ENCODE results near the gene PEX5. TPM values are rescaled to one million over a fixed set of nuclear protein-coding genes. Genes with fewer than 3 reads are reported as not detected.

PEX5 gene
- polyA plus RNA-seq, 1 experiment: 13.8 TPM

GRCh38 chr12:7219599-7220243 lies 30.2 kb downstream of the PEX5 start:
- peaks cover 4% of the 10 kb centered on the region for H3K27me3 ChIP-seq (ENCODE audit: control insufficient read depth, insufficient read depth, low read length)
- peak; percentile 33 for DNase-seq (ENCODE audit: low read depth, low spot score)
- no peak overlapping the region for H3K4me3 ChIP-seq (ENCODE audit: low read depth, low read length)
- no peaks in the 10 kb centered on the region for H3K9me3 ChIP-seq (ENCODE audit: control insufficient read depth, insufficient read depth, low read length)
- TF ChIP-seq, protein P1, sequence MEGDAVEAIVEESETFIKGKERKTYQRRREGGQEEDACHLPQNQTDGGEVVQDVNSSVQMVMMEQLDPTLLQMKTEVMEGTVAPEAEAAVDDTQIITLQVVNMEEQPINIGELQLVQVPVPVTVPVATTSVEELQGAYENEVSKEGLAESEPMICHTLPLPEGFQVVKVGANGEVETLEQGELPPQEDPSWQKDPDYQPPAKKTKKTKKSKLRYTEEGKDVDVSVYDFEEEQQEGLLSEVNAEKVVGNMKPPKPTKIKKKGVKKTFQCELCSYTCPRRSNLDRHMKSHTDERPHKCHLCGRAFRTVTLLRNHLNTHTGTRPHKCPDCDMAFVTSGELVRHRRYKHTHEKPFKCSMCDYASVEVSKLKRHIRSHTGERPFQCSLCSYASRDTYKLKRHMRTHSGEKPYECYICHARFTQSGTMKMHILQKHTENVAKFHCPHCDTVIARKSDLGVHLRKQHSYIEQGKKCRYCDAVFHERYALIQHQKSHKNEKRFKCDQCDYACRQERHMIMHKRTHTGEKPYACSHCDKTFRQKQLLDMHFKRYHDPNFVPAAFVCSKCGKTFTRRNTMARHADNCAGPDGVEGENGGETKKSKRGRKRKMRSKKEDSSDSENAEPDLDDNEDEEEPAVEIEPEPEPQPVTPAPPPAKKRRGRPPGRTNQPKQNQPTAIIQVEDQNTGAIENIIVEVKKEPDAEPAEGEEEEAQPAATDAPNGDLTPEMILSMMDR (IDR thresholded peaks at IDR 0.05; ENCODE audit: low read depth, low read length): peak; percentile 94
- ChIA-PET CTCF (interaction anchor here (0.6 to 4.0 kb wide), 22 partner anchors 8 to 582 kb away, joined by 3 to 96 read pairs (median 4); no protein-coding TSS in a partner anchor), POLR2A (no interaction called here)
- H3K27ac ChIP-seq (ENCODE audit: low read depth, low read length): no peak overlapping the region

DNA sequence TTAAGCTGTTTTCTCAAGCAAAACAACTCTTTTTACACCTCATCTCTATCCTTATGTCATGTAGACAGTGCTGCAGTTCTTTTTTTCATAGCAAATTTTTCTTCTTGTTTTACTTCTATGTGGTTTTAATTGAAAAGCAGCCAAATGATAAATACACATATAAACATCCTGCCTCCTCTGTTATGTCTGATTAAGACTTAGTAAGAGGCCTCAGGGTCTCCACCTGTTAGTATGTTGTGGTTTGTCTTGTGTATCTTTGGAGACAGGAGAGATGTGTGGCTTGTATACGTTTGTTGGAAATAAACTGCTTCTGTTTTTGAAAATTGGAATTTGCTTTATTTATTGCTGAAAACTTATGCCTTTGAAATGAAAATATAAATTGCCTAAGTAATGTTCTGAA lies 32.0 kb downstream of the PEX5 start:
- Histone ChIP-seq H3K4me3 (ENCODE audit: low read depth, low read length) (no peak overlapping the region), H3K27me3 (ENCODE audit: control insufficient read depth, insufficient read depth, low read length) (peaks cover 4% of the 10 kb centered on the region), H3K27ac (ENCODE audit: low read depth, low read length) (no peak overlapping the region), H3K9me3 (ENCODE audit: control insufficient read depth, insufficient read depth, low read length) (no peaks in the 10 kb centered on the region)
- TF ChIP-seq, protein P1 (IDR thresholded peaks at IDR 0.05; ENCODE audit: low read depth, low read length): no peak
- no peak for DNase-seq (ENCODE audit: low read depth, low spot score)
- ChIA-PET CTCF (interaction anchor here (0.8 to 4.0 kb wide), 5 partner anchors 13 to 419 kb away, joined by 3 to 96 read pairs (median 26); no protein-coding TSS in a partner anchor), POLR2A (no interaction called here)

- no peaks in the 10 kb centered on the region for H3K9me3 ChIP-seq (ENCODE audit: control insufficient read depth, insufficient read depth, low read length)
- no peak overlapping the region for H3K4me3 ChIP-seq (ENCODE audit: low read depth, low read length)
- H3K27ac ChIP-seq (ENCODE audit: low read depth, low read length): no peak overlapping the region
- DNase-seq (ENCODE audit: low read depth, low spot score): no peak
- ChIA-PET POLR2A (no interaction called here), CTCF (interaction anchor here (0.9 kb wide), 1 partner anchor 10 kb away, joined by 3 read pairs; no protein-coding TSS in a partner anchor)
- H3K27me3 ChIP-seq (ENCODE audit: control insufficient read depth, insufficient read depth, low read length): peaks cover 2% of the 10 kb centered on the region
- TF ChIP-seq, protein P1 (IDR thresholded peaks at IDR 0.05; ENCODE audit: low read depth, low read length): no peak
Measured at GRCh38 chr12:7229741-7230140, 40.3 kb downstream of the PEX5 start.

- no peaks in the 10 kb centered on the region for H3K9me3 ChIP-seq (ENCODE audit: control insufficient read depth, insufficient read depth, low read length)
- DNase-seq (ENCODE audit: low read depth, low spot score): no peak
- CTCF ChIA-PET: interaction anchor here (1.3 to 1.6 kb wide), 2 partner anchors 21 to 219 kb away, joined by 3 to 8 read pairs; no protein-coding TSS in a partner anchor
- TF ChIP-seq, protein P1 (IDR thresholded peaks at IDR 0.05; ENCODE audit: low read depth, low read length): no peak
- H3K4me3 ChIP-seq (ENCODE audit: low read depth, low read length): no peak overlapping the region
- no peaks in the 10 kb centered on the region for H3K27me3 ChIP-seq (ENCODE audit: control insufficient read depth, insufficient read depth, low read length)
- no peak overlapping the region for H3K27ac ChIP-seq (ENCODE audit: low read depth, low read length)
- POLR2A ChIA-PET: no interaction called here
Measured at GRCh38 chr12:7241404-7242005, 52.0 kb downstream of the PEX5 start.
